A673 (cell line): ENCODE data around the gene FKBP1A.

Experiments used
- CTCF ChIP-seq: fragments of 300-800, 200-600 bp; sonication (generic); conservative IDR thresholded peaks from 2 replicates; pipeline ENCODE4 v1.5.1; 2017; ENCODE audit warnings: low read depth, mild to moderate bottlenecking, antibody characterized with exemption, low read length, moderate library complexity, mixed read lengths
- EZH2 ChIP-seq: fragments of 200-600 bp; sonication (generic); IDR thresholded peaks from 2 replicates; pipeline ENCODE4 v1.6.1; 2017; ENCODE audit warnings: borderline replicate concordance, low read depth, mild to moderate bottlenecking, mixed read lengths, antibody characterized with exemption, low read length; ENCODE audit not compliant: poor library complexity, severe bottlenecking

GRCh38 chr20:1346315-1346969 is 46.4 kb downstream of the FKBP1A start:
- TF ChIP-seq CTCF (no peak), EZH2 (no peak)
